ENCODE data around the gene WDFY3. TPM values are rescaled to one million over a fixed set of nuclear protein-coding genes. Genes with fewer than 3 reads are reported as not detected.

The WDFY3 gene
- polyA plus RNA-seq, 1 of the 3 experiments (the other 2 are of a cell fraction): 13.8 TPM

DNA sequence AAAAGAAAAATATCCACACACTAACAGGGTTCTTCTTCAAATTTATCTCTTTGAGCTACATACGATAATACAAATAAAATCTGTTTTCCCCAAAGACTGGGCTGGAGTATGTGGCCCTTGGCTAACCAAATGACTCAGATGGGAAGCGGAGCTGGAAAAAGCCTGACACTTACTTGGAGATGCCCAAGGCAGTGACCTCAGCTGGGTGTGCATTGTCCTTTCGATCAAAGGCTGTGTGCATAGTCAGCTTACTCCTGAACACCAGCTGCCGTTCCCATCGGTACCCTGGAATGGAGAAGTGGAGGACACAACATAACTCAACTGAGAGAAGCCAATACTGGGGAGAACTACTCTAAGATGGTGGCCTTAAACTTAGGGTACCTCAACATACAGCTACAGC, 288.5 kb downstream of the WDFY3 start:
- peaks cover 30% of the 10 kb centered on the region for H3F3A ChIP-seq (replicated peaks; ENCODE audit: insufficient read depth)
- H3K4me3 ChIP-seq (ENCODE audit: low read depth in 2 of 2, low read length in 1 of 2): no peak overlapping the region
- CTCF ChIA-PET: interaction anchor here (1.2 kb wide), 1 partner anchor 10 kb away, joined by 4 read pairs; no protein-coding TSS in a partner anchor
- POLR2A ChIA-PET: no interaction called here
- H3K79me2 ChIP-seq (ENCODE audit: insufficient read depth): no peaks in the 10 kb centered on the region
- no peak overlapping the region for H3K4me2 ChIP-seq
- H3K27ac ChIP-seq (ENCODE audit: low read depth in 2 of 2, low read length in 1 of 2): no peak overlapping the region
- no peaks in the 10 kb centered on the region for H4K20me1 ChIP-seq (ENCODE audit: insufficient read depth)
- H2AFZ ChIP-seq (ENCODE audit: low read depth): no peak overlapping the region
- no peaks in the 10 kb centered on the region for H3K9me3 ChIP-seq
- no peaks in the 10 kb centered on the region for H3K9me2 ChIP-seq
- WGBS (ENCODE audit: low lambda C conversion rate): 96% methylated on average over 4 of the region's 5 CpGs
- DNase-seq: no peak
- TF ChIP-seq, protein P1, sequence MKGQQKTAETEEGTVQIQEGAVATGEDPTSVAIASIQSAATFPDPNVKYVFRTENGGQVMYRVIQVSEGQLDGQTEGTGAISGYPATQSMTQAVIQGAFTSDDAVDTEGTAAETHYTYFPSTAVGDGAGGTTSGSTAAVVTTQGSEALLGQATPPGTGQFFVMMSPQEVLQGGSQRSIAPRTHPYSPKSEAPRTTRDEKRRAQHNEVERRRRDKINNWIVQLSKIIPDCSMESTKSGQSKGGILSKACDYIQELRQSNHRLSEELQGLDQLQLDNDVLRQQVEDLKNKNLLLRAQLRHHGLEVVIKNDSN (IDR thresholded peaks at IDR 0.05; ENCODE audit: borderline replicate concordance, low read depth): no peak
- no peak for TF ChIP-seq SIN3A (IDR thresholded peaks at IDR 0.05; ENCODE audit: borderline replicate concordance, low read depth, low read length)
- TF ChIP-seq TAF1 (IDR thresholded peaks at IDR 0.05; ENCODE audit: borderline replicate concordance, low read depth, low read length): no peak
- TF ChIP-seq, protein P2, sequence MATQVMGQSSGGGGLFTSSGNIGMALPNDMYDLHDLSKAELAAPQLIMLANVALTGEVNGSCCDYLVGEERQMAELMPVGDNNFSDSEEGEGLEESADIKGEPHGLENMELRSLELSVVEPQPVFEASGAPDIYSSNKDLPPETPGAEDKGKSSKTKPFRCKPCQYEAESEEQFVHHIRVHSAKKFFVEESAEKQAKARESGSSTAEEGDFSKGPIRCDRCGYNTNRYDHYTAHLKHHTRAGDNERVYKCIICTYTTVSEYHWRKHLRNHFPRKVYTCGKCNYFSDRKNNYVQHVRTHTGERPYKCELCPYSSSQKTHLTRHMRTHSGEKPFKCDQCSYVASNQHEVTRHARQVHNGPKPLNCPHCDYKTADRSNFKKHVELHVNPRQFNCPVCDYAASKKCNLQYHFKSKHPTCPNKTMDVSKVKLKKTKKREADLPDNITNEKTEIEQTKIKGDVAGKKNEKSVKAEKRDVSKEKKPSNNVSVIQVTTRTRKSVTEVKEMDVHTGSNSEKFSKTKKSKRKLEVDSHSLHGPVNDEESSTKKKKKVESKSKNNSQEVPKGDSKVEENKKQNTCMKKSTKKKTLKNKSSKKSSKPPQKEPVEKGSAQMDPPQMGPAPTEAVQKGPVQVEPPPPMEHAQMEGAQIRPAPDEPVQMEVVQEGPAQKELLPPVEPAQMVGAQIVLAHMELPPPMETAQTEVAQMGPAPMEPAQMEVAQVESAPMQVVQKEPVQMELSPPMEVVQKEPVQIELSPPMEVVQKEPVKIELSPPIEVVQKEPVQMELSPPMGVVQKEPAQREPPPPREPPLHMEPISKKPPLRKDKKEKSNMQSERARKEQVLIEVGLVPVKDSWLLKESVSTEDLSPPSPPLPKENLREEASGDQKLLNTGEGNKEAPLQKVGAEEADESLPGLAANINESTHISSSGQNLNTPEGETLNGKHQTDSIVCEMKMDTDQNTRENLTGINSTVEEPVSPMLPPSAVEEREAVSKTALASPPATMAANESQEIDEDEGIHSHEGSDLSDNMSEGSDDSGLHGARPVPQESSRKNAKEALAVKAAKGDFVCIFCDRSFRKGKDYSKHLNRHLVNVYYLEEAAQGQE (IDR thresholded peaks at IDR 0.05; ENCODE audit: low read depth, low read length): no peak
- TF ChIP-seq GATA2 (CRISPR knock-in tag; IDR thresholded peaks at IDR 0.05): no peak
- TF ChIP-seq, protein P3, sequence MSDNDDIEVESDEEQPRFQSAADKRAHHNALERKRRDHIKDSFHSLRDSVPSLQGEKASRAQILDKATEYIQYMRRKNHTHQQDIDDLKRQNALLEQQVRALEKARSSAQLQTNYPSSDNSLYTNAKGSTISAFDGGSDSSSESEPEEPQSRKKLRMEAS (IDR thresholded peaks at IDR 0.05; ENCODE audit: low read depth): no peak
- no peak for TF ChIP-seq RCOR1 (IDR thresholded peaks at IDR 0.05; ENCODE audit: low read length)
- TF ChIP-seq NFIC (IDR thresholded peaks at IDR 0.05; ENCODE audit: borderline replicate concordance): no peak
- no peak for TF ChIP-seq ELF1 (IDR thresholded peaks at IDR 0.05)
- TF ChIP-seq FOSL2 (IDR thresholded peaks at IDR 0.05; ENCODE audit: borderline replicate concordance, low read depth): no peak
- TF ChIP-seq, protein P4, sequence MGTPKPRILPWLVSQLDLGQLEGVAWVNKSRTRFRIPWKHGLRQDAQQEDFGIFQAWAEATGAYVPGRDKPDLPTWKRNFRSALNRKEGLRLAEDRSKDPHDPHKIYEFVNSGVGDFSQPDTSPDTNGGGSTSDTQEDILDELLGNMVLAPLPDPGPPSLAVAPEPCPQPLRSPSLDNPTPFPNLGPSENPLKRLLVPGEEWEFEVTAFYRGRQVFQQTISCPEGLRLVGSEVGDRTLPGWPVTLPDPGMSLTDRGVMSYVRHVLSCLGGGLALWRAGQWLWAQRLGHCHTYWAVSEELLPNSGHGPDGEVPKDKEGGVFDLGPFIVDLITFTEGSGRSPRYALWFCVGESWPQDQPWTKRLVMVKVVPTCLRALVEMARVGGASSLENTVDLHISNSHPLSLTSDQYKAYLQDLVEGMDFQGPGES (IDR thresholded peaks at IDR 0.05; ENCODE audit: low read depth, low read length): no peak
- TF ChIP-seq, protein P5, sequence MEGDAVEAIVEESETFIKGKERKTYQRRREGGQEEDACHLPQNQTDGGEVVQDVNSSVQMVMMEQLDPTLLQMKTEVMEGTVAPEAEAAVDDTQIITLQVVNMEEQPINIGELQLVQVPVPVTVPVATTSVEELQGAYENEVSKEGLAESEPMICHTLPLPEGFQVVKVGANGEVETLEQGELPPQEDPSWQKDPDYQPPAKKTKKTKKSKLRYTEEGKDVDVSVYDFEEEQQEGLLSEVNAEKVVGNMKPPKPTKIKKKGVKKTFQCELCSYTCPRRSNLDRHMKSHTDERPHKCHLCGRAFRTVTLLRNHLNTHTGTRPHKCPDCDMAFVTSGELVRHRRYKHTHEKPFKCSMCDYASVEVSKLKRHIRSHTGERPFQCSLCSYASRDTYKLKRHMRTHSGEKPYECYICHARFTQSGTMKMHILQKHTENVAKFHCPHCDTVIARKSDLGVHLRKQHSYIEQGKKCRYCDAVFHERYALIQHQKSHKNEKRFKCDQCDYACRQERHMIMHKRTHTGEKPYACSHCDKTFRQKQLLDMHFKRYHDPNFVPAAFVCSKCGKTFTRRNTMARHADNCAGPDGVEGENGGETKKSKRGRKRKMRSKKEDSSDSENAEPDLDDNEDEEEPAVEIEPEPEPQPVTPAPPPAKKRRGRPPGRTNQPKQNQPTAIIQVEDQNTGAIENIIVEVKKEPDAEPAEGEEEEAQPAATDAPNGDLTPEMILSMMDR (IDR thresholded peaks at IDR 0.05): no peak
- TF ChIP-seq TEAD4 (IDR thresholded peaks at IDR 0.05; ENCODE audit: borderline replicate concordance, insufficient read depth): no peak
- no peak for TF ChIP-seq NRF1 (IDR thresholded peaks at IDR 0.05; ENCODE audit: low read depth, low read length)
- TF ChIP-seq, protein P6, sequence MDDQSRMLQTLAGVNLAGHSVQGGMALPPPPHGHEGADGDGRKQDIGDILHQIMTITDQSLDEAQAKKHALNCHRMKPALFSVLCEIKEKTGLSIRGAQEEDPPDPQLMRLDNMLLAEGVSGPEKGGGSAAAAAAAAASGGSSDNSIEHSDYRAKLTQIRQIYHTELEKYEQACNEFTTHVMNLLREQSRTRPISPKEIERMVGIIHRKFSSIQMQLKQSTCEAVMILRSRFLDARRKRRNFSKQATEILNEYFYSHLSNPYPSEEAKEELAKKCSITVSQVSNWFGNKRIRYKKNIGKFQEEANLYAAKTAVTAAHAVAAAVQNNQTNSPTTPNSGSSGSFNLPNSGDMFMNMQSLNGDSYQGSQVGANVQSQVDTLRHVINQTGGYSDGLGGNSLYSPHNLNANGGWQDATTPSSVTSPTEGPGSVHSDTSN (IDR thresholded peaks at IDR 0.05): no peak
- TF ChIP-seq FOXJ3 (CRISPR knock-in tag; IDR thresholded peaks at IDR 0.05): no peak
- no peak overlapping the region for H3K9ac ChIP-seq
- peaks cover 57 to 62% of the 10 kb centered on the region in 2 experiments for H3K36me3 ChIP-seq (replicated peaks in 1 of 2; ENCODE audit: control insufficient read depth in 1 of 2, insufficient read depth in 2 of 2, low read length in 1 of 2)
- peaks cover 4 to 29% of the 10 kb centered on the region in 2 experiments for H3K4me1 ChIP-seq (ENCODE audit: control insufficient read depth in 1 of 2, insufficient read depth in 2 of 2, low read depth in 1 of 2, low read length in 1 of 2)
- H3K27me3 ChIP-seq (ENCODE audit: insufficient read depth): no peaks in the 10 kb centered on the region

Measured in SK-N-SH (cell line).